T-helper 2 cell treated with Interferon-gamma antibody and Interleukin-4, amounts not matched to agents 5 μg/mL and 100 μg/mL, for 36 hours (primary cell): Measurements from ENCODE around the gene RCC2.

ENCODE experiments used
- DNase-seq: peaks from one replicate; pipeline ENCODE4 v3.0.0; 2021; ENCODE audit warnings: low spot score
- H3K27ac Mint-ChIP-seq: one replicate; pipeline ENCODE4 v1.8.0; 2021; ENCODE audit warnings: mild to moderate bottlenecking, mixed read lengths
- H3K27me3 Mint-ChIP-seq: one replicate; pipeline ENCODE4 v1.8.0; 2021; ENCODE audit warnings: low read depth, mixed read lengths
- H3K36me3 Mint-ChIP-seq: one replicate; pipeline ENCODE4 v1.8.0; 2021; ENCODE audit warnings: low read depth, mixed read lengths
- H3K4me1 Mint-ChIP-seq: one replicate; pipeline ENCODE4 v1.8.0; 2021; ENCODE audit warnings: low read depth, mixed read lengths
- H3K4me3 Mint-ChIP-seq: one replicate; pipeline ENCODE4 v1.8.0; 2022; ENCODE audit warnings: mild to moderate bottlenecking, moderate library complexity, mixed read lengths
- H3K9me3 Mint-ChIP-seq: one replicate; pipeline ENCODE4 v1.8.0; 2021; ENCODE audit warnings: mixed read lengths

The RCC2 gene

DNA sequence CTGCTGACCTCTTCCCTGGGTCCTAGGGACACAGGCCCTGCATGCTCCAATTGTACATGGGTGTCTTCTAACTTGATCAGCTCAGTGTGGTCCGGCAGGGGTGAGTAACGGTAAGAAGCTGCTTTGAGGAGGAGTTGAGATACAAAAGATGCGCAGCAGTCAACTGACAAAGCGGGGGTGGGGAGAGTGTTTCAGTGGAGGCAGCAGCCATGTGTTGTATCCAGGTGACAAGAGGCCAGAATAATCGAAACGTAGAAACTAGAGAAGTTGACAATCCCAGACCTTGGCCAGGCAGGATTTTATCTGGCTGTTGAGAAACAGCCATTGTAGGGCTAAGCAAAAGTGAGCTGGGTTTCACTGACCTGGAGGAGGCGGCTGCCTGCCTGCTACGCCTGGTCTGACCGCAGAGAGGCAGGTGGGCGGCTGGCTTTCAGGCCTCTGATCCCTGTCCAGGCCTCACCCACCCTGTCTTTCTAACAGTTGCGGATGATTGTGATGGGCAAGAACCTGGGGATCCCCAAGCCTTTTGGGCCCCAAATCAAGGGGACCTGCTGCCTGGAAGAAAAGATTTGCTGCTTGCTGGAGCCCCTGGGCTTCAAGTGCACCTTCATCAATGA is 38.6 kb downstream of the RCC2 start:
- Mint-ChIP-seq H3K36me3 (no peaks in the 10 kb centered on the region), H3K27me3 (no peaks in the 10 kb centered on the region), H3K4me1 (no peaks in the 10 kb centered on the region), H3K4me3 (no peak overlapping the region), H3K27ac (no peak overlapping the region), H3K9me3 (no peaks in the 10 kb centered on the region)
- DNase-seq: no peak

DNA sequence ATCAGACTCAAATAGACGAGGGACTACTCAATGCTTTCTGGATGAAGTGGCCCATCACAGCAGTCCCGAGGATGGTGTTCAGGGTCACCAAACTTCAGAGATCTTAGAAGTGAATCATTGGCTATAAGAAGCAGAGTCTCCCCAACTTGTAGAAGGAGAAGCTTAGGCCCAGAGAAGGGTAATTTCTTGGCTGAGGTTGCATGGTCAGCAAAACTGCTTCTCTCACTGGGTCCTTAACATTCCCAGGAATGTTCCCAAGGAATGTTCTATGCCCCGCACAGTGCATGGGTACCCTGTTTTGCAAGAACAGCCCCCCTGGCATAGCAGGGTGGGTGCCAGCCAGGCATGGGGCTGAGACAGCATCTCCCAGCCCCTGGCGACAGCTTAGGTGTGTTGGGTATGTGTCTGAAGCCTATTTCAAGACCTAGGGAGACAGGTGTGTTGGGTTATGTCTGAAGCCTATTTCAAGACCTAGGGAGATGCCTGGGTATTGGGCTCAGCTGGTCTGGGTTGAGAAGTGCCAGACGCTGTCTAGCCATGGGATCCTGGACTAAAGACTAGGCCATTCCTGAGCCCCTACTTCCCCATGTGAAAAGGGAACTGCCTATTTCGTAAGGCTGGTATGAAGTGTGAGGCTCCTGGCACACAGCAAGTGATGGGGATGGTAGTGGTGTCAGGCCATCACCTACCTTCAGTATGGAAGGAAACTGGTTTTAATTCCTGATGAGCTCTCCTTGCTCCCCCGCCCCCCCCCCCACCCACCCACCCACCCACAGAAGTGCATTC is 41.4 kb downstream of the RCC2 start:
- DNase-seq: no peak
- Mint-ChIP-seq H3K27ac (no peak overlapping the region), H3K36me3 (no peaks in the 10 kb centered on the region), H3K9me3 (no peaks in the 10 kb centered on the region), H3K27me3 (no peaks in the 10 kb centered on the region), H3K4me1 (peaks cover 1% of the 10 kb centered on the region), H3K4me3 (no peak overlapping the region)

DNA sequence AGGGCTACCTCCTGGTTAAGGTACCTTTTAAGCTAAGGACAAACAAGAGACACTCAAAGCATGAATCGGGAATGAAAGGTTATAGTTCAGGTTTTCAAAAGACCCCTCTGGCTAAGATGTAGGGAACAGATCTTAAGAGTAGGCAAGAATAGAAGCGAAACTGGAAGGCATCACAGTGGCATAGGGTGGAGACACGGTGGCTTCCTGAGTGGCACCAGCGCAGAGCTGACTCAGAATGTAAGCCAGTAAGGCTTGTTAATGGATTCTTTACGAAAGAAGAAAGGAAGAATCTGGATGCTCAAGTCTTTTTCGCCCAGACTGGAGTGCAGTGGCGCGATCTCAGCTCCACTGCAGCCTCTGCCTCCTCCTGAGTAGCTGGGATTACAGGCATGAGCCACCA is 46.2 kb downstream of the RCC2 start:
- Mint-ChIP-seq H3K36me3 (no peaks in the 10 kb centered on the region), H3K9me3 (no peaks in the 10 kb centered on the region), H3K27me3 (no peaks in the 10 kb centered on the region), H3K4me3 (no peak overlapping the region), H3K27ac (no peak overlapping the region), H3K4me1 (peaks cover 3% of the 10 kb centered on the region)
- no peak for DNase-seq

DNA sequence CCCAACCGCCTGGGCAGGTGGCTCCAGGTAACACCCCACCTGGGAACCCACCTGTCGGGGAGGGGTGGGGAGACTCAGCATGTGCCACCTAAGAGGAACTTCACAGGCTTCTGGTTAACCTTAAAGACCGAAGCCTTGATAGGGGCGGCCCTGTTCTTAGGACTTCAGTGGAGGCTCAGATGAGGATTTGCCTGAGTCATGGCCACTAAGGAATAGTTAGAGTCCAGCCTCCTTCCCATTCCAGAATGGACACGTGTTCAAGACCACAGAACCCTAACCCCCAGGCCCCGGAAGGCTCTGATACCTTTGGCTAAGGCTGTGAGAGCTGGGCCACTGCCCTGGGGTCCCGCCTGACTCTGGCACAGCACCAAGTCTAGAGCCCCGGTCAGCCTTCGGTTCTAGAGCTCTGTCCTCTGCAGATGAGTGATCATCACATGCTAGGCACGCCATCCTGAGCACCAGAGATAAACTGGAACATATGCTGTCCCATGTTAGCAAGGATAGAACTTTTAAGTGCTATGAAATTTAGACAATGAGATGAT is 47.2 kb downstream of the RCC2 start:
- DNase-seq: no peak
- Mint-ChIP-seq H3K27me3 (no peaks in the 10 kb centered on the region), H3K27ac (no peak overlapping the region), H3K9me3 (no peaks in the 10 kb centered on the region), H3K4me3 (no peak overlapping the region), H3K36me3 (no peaks in the 10 kb centered on the region), H3K4me1 (peaks cover 3% of the 10 kb centered on the region)

DNA sequence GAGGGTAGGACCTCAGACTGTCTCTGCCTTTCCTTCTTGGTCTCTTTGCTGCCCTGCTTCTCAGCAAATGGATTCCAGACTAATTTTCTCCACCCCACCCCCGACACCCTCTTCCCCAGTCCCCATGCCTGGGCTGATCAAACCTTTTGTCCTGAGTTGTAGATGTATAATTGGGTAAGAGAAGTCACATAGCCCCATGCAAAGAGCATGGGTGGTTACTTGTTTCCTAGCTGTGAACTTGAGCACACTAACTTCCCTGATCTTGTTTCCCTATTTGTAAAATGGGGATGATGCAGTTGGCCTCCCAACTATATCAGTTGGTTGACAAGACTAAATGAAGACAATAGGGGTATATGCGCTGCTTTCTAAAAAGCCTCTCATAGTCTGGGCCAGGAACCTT is 58.3 kb downstream of the RCC2 start:
- Mint-ChIP-seq H3K4me1 (no peaks in the 10 kb centered on the region), H3K27ac (no peak overlapping the region), H3K36me3 (no peaks in the 10 kb centered on the region), H3K27me3 (peaks cover 4% of the 10 kb centered on the region), H3K4me3 (no peak overlapping the region), H3K9me3 (no peaks in the 10 kb centered on the region)
- no peak for DNase-seq

DNA sequence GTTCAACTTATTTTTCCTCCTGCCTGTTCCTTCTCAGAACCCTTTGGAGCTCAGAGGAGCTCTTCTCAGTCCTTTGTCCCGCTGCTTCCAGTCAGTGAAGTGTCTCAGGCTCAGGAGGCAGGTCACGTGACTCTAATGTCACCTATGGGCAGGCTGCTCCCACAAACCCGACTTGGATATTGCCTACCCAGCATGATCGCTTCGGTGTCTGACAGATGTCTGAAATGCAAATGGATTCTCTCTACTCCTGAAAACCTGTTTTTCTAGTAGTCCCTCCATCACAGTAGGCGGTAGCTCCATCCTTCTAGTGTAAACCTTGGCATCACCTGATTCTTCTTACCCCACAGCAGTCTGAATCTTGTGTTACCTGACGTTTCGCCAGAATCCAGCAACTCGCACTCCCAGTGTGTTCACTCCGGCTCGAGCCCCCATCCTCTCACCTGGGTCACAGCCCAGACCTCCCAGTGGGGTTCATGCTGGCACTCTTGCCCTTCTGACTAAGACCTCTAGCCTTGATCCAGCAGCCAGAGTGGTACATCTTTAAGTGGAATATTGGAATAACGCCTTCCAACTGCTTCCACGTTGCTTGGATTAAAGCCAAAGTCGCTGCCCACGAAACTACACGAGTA is 62.0 kb downstream of the RCC2 start:
- H3K4me3 Mint-ChIP-seq: no peak overlapping the region
- no peak overlapping the region for H3K27ac Mint-ChIP-seq
- H3K4me1 Mint-ChIP-seq: no peaks in the 10 kb centered on the region
- H3K9me3 Mint-ChIP-seq: no peaks in the 10 kb centered on the region
- no peak for DNase-seq
- H3K27me3 Mint-ChIP-seq: peaks cover 4% of the 10 kb centered on the region
- no peaks in the 10 kb centered on the region for H3K36me3 Mint-ChIP-seq

DNA sequence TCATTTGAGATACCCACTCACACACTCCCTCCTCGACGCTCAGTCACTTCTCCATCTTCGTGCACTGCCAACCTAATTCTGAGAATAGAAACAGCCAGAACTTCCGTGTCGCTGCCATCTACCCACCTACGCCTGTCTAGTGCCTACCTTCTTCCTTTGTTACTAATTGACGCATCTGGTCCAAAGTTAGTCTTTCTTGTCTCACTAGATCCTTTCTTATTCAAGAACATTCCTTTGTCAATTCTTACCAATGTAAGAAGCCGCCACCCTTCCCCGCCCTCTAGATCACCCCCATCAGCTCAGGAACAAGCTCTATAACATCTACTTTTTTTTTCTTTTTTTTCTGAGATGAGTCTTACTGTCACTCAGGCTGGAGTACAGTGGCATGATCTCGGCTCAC is 63.8 kb downstream of the RCC2 start:
- H3K4me3 Mint-ChIP-seq: no peak overlapping the region
- H3K9me3 Mint-ChIP-seq: no peaks in the 10 kb centered on the region
- H3K4me1 Mint-ChIP-seq: no peaks in the 10 kb centered on the region
- no peak overlapping the region for H3K27ac Mint-ChIP-seq
- peaks cover under 1% of the 10 kb centered on the region for H3K27me3 Mint-ChIP-seq
- no peaks in the 10 kb centered on the region for H3K36me3 Mint-ChIP-seq
- no peak for DNase-seq

DNA sequence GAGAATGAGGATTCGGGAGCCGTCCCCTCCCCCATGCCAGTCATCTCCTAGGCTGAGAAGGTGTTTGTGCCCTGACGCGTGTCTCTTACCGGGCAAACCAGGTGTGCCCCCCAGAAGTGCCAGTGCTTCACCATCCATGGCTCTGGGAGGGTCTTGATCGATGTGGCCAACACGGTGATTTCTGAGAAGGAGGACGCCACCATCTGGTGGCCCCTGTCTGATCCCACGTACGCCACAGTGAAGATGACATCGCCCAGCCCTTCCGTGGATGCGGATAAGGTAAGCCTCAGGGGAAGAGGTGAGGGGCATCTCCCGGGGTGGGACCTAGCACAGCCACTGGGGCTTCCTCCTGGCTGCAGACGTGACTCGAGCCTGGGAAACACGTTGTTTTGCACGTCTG is 66.5 kb downstream of the RCC2 start:
- H3K36me3 Mint-ChIP-seq: no peaks in the 10 kb centered on the region
- peaks cover 3% of the 10 kb centered on the region for H3K27me3 Mint-ChIP-seq
- no peak overlapping the region for H3K4me3 Mint-ChIP-seq
- H3K9me3 Mint-ChIP-seq: no peaks in the 10 kb centered on the region
- no peaks in the 10 kb centered on the region for H3K4me1 Mint-ChIP-seq
- H3K27ac Mint-ChIP-seq: no peak overlapping the region
- DNase-seq: no peak

DNA sequence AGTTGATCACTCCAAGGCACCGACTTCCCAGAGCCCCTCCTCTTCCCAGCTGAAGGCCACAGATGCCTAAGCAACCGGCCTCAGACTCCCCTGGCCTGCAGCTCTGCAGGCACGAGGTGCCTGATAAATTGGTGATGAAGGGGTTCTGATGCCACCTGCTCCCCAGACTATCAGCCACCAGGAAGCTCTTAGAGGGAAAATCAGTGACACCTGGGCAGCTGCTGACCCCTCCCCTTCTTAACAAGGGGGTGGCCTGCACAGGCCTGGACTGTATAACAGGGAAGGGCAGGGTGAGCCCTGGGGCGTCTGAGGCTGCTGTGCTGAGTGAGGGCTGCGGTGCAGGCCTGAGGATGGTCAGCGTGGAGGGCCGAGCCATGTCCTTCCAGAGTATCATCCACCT is 67.6 kb downstream of the RCC2 start, which contains the start of gene PADI6:
Gene PADI6 (plus strand): TSS at position 301 of the 400 bp plus-strand sequence. CDS start 50 bp downstream, at position 351.
- Mint-ChIP-seq H3K4me1 (no peaks in the 10 kb centered on the region), H3K4me3 (no peak within 1 kb of the TSS), H3K9me3 (no peaks in the 10 kb centered on the region), H3K27ac (no peak within 1 kb of the TSS), H3K27me3 (peaks cover 3% of the 10 kb centered on the region), H3K36me3 (no peaks in the 10 kb centered on the region)
- DNase-seq: no peak

DNA sequence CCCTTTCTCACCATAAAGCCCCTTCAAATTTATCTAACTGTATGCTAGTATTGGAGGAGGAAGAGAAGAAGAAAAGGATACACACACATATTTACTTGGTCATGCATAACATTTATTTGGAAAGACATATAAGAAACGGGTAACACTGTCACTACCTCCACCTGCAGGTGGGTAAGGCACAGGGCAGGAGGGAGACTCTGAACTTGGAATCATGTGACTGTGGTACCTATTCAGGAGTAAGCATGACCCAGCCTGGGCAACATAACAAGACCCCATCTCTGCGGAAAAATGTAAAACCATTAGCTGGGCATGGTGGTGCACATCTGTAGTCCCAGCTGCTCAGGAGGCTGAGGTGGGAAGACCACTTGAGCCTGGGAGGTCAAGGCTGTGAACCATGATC is 68.9 kb downstream of the RCC2 start:
- no peak for DNase-seq
- Mint-ChIP-seq H3K9me3 (no peaks in the 10 kb centered on the region), H3K27ac (no peak overlapping the region), H3K4me3 (no peak overlapping the region), H3K27me3 (peaks cover 3% of the 10 kb centered on the region), H3K36me3 (no peaks in the 10 kb centered on the region), H3K4me1 (no peaks in the 10 kb centered on the region)

DNA sequence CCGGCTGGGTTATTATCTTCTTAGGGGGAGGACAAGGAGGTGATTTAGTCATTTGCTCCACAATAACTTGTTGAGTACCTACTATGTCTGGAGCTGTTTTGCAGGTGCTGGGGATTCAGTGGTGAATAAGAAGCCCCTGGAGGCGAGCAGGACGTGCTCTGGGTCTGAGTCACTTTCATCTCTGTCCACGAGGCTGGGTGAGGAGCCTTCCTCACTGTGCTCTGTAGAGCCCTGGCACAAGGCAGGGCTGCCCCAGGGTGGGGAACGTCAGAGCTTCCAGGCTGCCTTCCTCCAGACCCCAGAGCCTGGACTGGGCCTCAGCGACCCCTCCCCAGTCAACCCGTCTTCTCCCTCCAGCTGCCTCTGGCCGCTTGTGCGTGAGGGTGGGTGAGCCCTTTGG is 70.0 kb downstream of the RCC2 start:
- H3K27me3 Mint-ChIP-seq: peaks cover 3% of the 10 kb centered on the region
- DNase-seq: no peak
- no peak overlapping the region for H3K27ac Mint-ChIP-seq
- no peak overlapping the region for H3K4me3 Mint-ChIP-seq
- H3K4me1 Mint-ChIP-seq: no peaks in the 10 kb centered on the region
- no peaks in the 10 kb centered on the region for H3K36me3 Mint-ChIP-seq
- H3K9me3 Mint-ChIP-seq: no peaks in the 10 kb centered on the region

DNA sequence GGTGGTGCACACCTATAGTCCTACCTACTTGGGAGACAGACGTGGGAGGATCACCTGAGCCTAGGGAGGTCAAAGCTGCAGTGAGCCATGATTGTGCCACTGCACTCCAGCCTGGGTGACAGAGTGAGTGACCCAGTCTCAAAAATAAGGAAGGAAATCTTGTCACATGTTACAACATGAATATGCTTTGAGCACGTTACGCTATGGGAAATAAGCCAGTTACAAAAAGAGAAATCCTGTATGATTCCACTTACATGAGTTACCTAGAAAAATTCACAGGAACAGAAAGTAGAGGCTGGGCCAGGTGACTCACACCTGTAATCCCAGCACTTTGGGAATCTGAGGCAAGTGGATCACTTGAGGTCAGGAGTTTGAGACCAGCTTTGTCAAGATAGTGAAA is 74.2 kb downstream of the RCC2 start:
- DNase-seq: no peak
- H3K27me3 Mint-ChIP-seq: peaks cover 3% of the 10 kb centered on the region

DNA sequence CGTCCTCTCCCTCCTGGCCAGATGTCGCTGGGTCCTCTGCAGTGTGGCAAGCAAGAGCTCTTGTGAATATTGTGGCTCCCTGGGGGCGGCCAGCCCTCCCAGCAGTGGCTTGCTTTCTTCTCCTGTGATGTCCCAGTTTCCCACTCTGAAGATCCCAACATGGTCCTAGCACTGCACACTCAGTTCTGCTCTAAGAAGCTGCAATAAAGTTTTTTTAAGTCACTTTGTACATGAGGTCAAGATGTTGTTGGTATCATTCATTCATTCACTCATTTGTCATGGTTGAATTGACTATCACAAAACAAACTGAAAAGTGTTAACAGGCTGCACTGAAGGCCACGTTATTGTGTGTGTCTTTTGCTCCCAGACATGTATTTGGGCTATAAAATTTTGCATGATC is 75.7 kb downstream of the RCC2 start:
- Mint-ChIP-seq H3K36me3 (no peaks in the 10 kb centered on the region), H3K4me1 (no peaks in the 10 kb centered on the region), H3K4me3 (no peak overlapping the region), H3K27me3 (peaks cover 2% of the 10 kb centered on the region), H3K9me3 (no peaks in the 10 kb centered on the region), H3K27ac (no peak overlapping the region)
- no peak for DNase-seq

More for the DNA sequence above, 74.2 kb downstream of the RCC2 start:
- Mint-ChIP-seq H3K4me1 (no peaks in the 10 kb centered on the region), H3K4me3 (no peak overlapping the region), H3K36me3 (no peaks in the 10 kb centered on the region), H3K9me3 (no peaks in the 10 kb centered on the region), H3K27ac (no peak overlapping the region)

DNA sequence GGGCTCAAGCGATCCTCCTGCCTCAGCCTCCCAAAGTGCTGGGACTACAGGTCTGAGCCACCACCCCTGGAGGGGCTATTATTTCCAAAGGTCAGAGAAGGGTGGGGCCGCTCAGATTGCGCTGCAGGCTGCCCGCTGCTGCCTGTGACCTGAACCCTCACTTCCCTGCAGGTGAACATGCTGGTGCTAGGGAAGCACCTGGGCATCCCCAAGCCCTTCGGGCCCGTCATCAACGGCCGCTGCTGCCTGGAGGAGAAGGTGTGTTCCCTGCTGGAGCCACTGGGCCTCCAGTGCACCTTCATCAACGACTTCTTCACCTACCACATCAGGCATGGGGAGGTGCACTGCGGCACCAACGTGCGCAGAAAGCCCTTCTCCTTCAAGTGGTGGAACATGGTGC is 76.1 kb downstream of the RCC2 start:
- no peaks in the 10 kb centered on the region for H3K36me3 Mint-ChIP-seq
- no peaks in the 10 kb centered on the region for H3K4me1 Mint-ChIP-seq
- no peak overlapping the region for H3K27ac Mint-ChIP-seq
- H3K27me3 Mint-ChIP-seq: no peaks in the 10 kb centered on the region
- no peak overlapping the region for H3K4me3 Mint-ChIP-seq
- no peaks in the 10 kb centered on the region for H3K9me3 Mint-ChIP-seq
- DNase-seq: no peak
